ENCODE results near the gene MEGF11. TPM values are rescaled to one million over a fixed set of nuclear protein-coding genes. Genes with fewer than 3 reads are reported as not detected.
"Not testable (repeated sequence)": the region's sequence is repeated elsewhere in the genome, so short reads cannot be mapped to it uniquely, and the experiment has no call there.

Gene MEGF11
- total RNA-seq, 1 donor from 2014 or later, result 0.77 TPM

- no peaks in the 10 kb centered on the region for H3K4me1 Mint-ChIP-seq (ENCODE audit: unreplicated experiment)
- H3K27me3 Mint-ChIP-seq (ENCODE audit: unreplicated experiment), result peaks cover 9% of the 10 kb centered on the region
- H3K9me3 Mint-ChIP-seq (ENCODE audit: unreplicated experiment), result no peaks in the 10 kb centered on the region
- H3K27ac Mint-ChIP-seq (ENCODE audit: unreplicated experiment), result no peak overlapping the region
- no peak for TF ChIP-seq CTCF (IDR thresholded peaks at IDR 0.05; ENCODE audit: unreplicated experiment)
- H3K36me3 Mint-ChIP-seq (ENCODE audit: low read depth, unreplicated experiment), result no peaks in the 10 kb centered on the region
- DNase-seq (ENCODE audit: low spot score), result no peak
- no peak overlapping the region for H3K4me3 Mint-ChIP-seq (ENCODE audit: unreplicated experiment)
Measured at GRCh38 chr15:66246937-66247336, 6.6 kb downstream of the MEGF11 start.

DNA sequence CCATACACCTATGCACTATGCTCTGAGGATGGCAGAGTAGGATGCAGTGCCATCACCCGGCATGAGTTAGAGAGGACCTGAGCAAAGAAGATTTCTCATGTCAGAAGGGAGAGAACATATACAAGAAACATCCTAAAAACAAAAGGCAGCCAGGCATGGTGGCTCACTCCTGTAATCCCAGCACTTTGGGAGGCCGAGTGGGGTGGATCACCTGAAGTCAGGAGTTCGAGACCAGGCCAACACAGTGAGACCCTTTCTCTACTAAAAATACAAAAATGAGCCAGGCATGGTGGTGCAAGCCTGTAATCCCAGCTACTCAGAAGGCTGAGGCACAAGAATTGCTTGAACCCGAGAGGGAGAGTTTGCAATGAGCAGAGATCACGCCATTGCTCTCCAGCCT lies 7.7 kb downstream of the MEGF11 start:
- H3K36me3 Mint-ChIP-seq (ENCODE audit: low read depth, unreplicated experiment); H3K27me3 Mint-ChIP-seq (ENCODE audit: unreplicated experiment); H3K27ac Mint-ChIP-seq (ENCODE audit: unreplicated experiment); H3K4me3 Mint-ChIP-seq (ENCODE audit: unreplicated experiment); H3K9me3 Mint-ChIP-seq (ENCODE audit: unreplicated experiment); DNase-seq (ENCODE audit: low spot score); H3K4me1 Mint-ChIP-seq (ENCODE audit: unreplicated experiment): not testable (repeated sequence)

- peaks cover 11% of the 10 kb centered on the region for H3K27me3 Mint-ChIP-seq (ENCODE audit: unreplicated experiment)
- no peak for TF ChIP-seq CTCF (IDR thresholded peaks at IDR 0.05; ENCODE audit: unreplicated experiment)
Measured at GRCh38 chr15:66241908-66242285, 11.7 kb downstream of the MEGF11 start.

GRCh38 chr15:66241087-66241907 lies 12.3 kb downstream of the MEGF11 start:
- Mint-ChIP-seq H3K36me3 (ENCODE audit: low read depth, unreplicated experiment) (no peaks in the 10 kb centered on the region), H3K27ac (ENCODE audit: unreplicated experiment) (no peak overlapping the region), H3K4me1 (ENCODE audit: unreplicated experiment) (no peaks in the 10 kb centered on the region), H3K9me3 (ENCODE audit: unreplicated experiment) (no peaks in the 10 kb centered on the region), H3K27me3 (ENCODE audit: unreplicated experiment) (peaks cover 13% of the 10 kb centered on the region), H3K4me3 (ENCODE audit: unreplicated experiment) (no peak overlapping the region)
- no peak for DNase-seq (ENCODE audit: low spot score)
- TF ChIP-seq CTCF (IDR thresholded peaks at IDR 0.05; ENCODE audit: unreplicated experiment), result no peak

More at GRCh38 chr15:66241908-66242285, 11.7 kb downstream of the MEGF11 start:
- no peaks in the 10 kb centered on the region for H3K9me3 Mint-ChIP-seq (ENCODE audit: unreplicated experiment)
- no peak for DNase-seq (ENCODE audit: low spot score)
- H3K27ac Mint-ChIP-seq (ENCODE audit: unreplicated experiment), result no peak overlapping the region
- H3K36me3 Mint-ChIP-seq (ENCODE audit: low read depth, unreplicated experiment), result no peaks in the 10 kb centered on the region
- no peaks in the 10 kb centered on the region for H3K4me1 Mint-ChIP-seq (ENCODE audit: unreplicated experiment)
- H3K4me3 Mint-ChIP-seq (ENCODE audit: unreplicated experiment), result no peak overlapping the region

GRCh38 chr15:66240240-66240794 lies 13.2 kb downstream of the MEGF11 start:
- H3K4me1 Mint-ChIP-seq (ENCODE audit: unreplicated experiment), result no peaks in the 10 kb centered on the region
- no peak for TF ChIP-seq CTCF (IDR thresholded peaks at IDR 0.05; ENCODE audit: unreplicated experiment)
- no peak overlapping the region for H3K4me3 Mint-ChIP-seq (ENCODE audit: unreplicated experiment)
- no peaks in the 10 kb centered on the region for H3K36me3 Mint-ChIP-seq (ENCODE audit: low read depth, unreplicated experiment)
- H3K9me3 Mint-ChIP-seq (ENCODE audit: unreplicated experiment), result no peaks in the 10 kb centered on the region
- no peak for DNase-seq (ENCODE audit: low spot score)
- no peak overlapping the region for H3K27ac Mint-ChIP-seq (ENCODE audit: unreplicated experiment)
- peaks cover 13% of the 10 kb centered on the region for H3K27me3 Mint-ChIP-seq (ENCODE audit: unreplicated experiment)
